Stimulated activated CD8-positive, alpha-beta memory T cell treated with anti-CD3 and anti-CD28 coated beads, Interleukin-4, amount 100 ng/mL, for 48 hours (primary cell): ENCODE results near the gene CERS6.

Experiments used
- DNase-seq: peaks from one replicate; pipeline ENCODE4 v3.0.0-alpha.2; 2020

Gene CERS6

GRCh38 chr2:168683996-168684395, 227.9 kb downstream of the CERS6 start:
- no peak for DNase-seq

- no peak for DNase-seq
Measured at GRCh38 chr2:168684921-168685599, 229.0 kb downstream of the CERS6 start.

- DNase-seq = no peak
Measured at GRCh38 chr2:168685600-168686451, 229.8 kb downstream of the CERS6 start.

- no peak for DNase-seq
Measured at GRCh38 chr2:168686452-168687191, 230.6 kb downstream of the CERS6 start.

- DNase-seq = no peak
Measured at GRCh38 chr2:168687314-168687713, 231.2 kb downstream of the CERS6 start.

- no peak for DNase-seq
Measured at GRCh38 chr2:168690381-168690885, 234.4 kb downstream of the CERS6 start.

GRCh38 chr2:168691221-168691620, 235.1 kb downstream of the CERS6 start:
- no peak for DNase-seq

GRCh38 chr2:168692132-168692744, 236.2 kb downstream of the CERS6 start:
- DNase-seq = no peak

- no peak for DNase-seq
Measured at GRCh38 chr2:168694173-168694572, 238.1 kb downstream of the CERS6 start.

GRCh38 chr2:168694866-168695265, 238.8 kb downstream of the CERS6 start:
- no peak for DNase-seq

GRCh38 chr2:168697668-168698121, 241.6 kb downstream of the CERS6 start:
- DNase-seq = no peak

- no peak for DNase-seq
Measured at GRCh38 chr2:168698969-168699368, 242.9 kb downstream of the CERS6 start.

- DNase-seq = no peak
Measured at GRCh38 chr2:168699844-168700417, 243.9 kb downstream of the CERS6 start.

GRCh38 chr2:168700615-168701245, 244.7 kb downstream of the CERS6 start:
- DNase-seq = no peak

- DNase-seq = no peak
Measured at GRCh38 chr2:168702579-168702978, 246.5 kb downstream of the CERS6 start.

GRCh38 chr2:168703926-168704325, 247.9 kb downstream of the CERS6 start:
- DNase-seq = no peak

GRCh38 chr2:168705534-168706470, 249.7 kb downstream of the CERS6 start:
- no peak for DNase-seq

- DNase-seq = no peak
Measured at GRCh38 chr2:168706806-168707205, 250.7 kb downstream of the CERS6 start.

GRCh38 chr2:168708080-168708479, 252.0 kb downstream of the CERS6 start:
- DNase-seq = no peak

GRCh38 chr2:168710754-168711467, 254.8 kb downstream of the CERS6 start:
- DNase-seq = no peak
